ENCODE data around the gene ARGFX.

ARGFX gene

GRCh38 chr3:121529308-121529707 is 38.4 kb upstream of the ARGFX start:
- ATAC-seq, result peak; percentile 71
- TF ChIP-seq GLIS3 (CRISPR knock-in tag; IDR thresholded peaks at IDR 0.05) (no peak), BACH2 (CRISPR knock-in tag; IDR thresholded peaks at IDR 0.05; ENCODE audit: borderline replicate concordance) (no peak), ZNF70 (CRISPR knock-in tag; IDR thresholded peaks at IDR 0.05) (no peak)

GRCh38 chr3:121531269-121531668 is 36.5 kb upstream of the ARGFX start:
- ATAC-seq, result no peak

GRCh38 chr3:121542924-121543323 is 24.8 kb upstream of the ARGFX start:
- ATAC-seq, result no peak
- no peak for TF ChIP-seq ZFP3 (CRISPR knock-in tag; IDR thresholded peaks at IDR 0.05)
- no peak for TF ChIP-seq ZNF565 (CRISPR knock-in tag; conservative IDR thresholded peaks at IDR 0.05; ENCODE audit: low read depth)
- TF ChIP-seq ARNTL (CRISPR knock-in tag; IDR thresholded peaks at IDR 0.05; ENCODE audit: borderline replicate concordance, low read depth), result no peak
- no peak for TF ChIP-seq ZNF70 (CRISPR knock-in tag; IDR thresholded peaks at IDR 0.05)
- no peak for TF ChIP-seq TSHZ2 (CRISPR knock-in tag; IDR thresholded peaks at IDR 0.05)
- no peak for TF ChIP-seq PATZ1 (CRISPR knock-in tag; IDR thresholded peaks at IDR 0.05; ENCODE audit: borderline replicate concordance)
- no peak for TF ChIP-seq ISL1 (CRISPR knock-in tag; IDR thresholded peaks at IDR 0.05)
- TF ChIP-seq ZNF8 (CRISPR knock-in tag; IDR thresholded peaks at IDR 0.05), result no peak

More at GRCh38 chr3:121531269-121531668, 36.5 kb upstream of the ARGFX start:
- TF ChIP-seq ESRRG (CRISPR knock-in tag; IDR thresholded peaks at IDR 0.05) (no peak), TCF4 (CRISPR knock-in tag; IDR thresholded peaks at IDR 0.05; ENCODE audit: borderline replicate concordance) (no peak), PPARA (CRISPR knock-in tag; IDR thresholded peaks at IDR 0.05; ENCODE audit: borderline replicate concordance) (no peak), ISL1 (CRISPR knock-in tag; IDR thresholded peaks at IDR 0.05) (no peak), ARNTL (CRISPR knock-in tag; IDR thresholded peaks at IDR 0.05; ENCODE audit: borderline replicate concordance, low read depth) (no peak), ZNF70 (CRISPR knock-in tag; IDR thresholded peaks at IDR 0.05) (no peak), CSDC2 (CRISPR knock-in tag; IDR thresholded peaks at IDR 0.05) (no peak), CREB5 (CRISPR knock-in tag; IDR thresholded peaks at IDR 0.05; ENCODE audit: low read depth) (no peak), ZFP3 (CRISPR knock-in tag; IDR thresholded peaks at IDR 0.05) (no peak), ZFP30 (CRISPR knock-in tag; IDR thresholded peaks at IDR 0.05) (no peak), TOX (CRISPR knock-in tag; IDR thresholded peaks at IDR 0.05; ENCODE audit: borderline replicate concordance) (no peak), SNAI2 (CRISPR knock-in tag; IDR thresholded peaks at IDR 0.05) (no peak), ZNF565 (CRISPR knock-in tag; conservative IDR thresholded peaks at IDR 0.05; ENCODE audit: low read depth) (no peak), GLIS3 (CRISPR knock-in tag; IDR thresholded peaks at IDR 0.05) (no peak), TSHZ2 (CRISPR knock-in tag; IDR thresholded peaks at IDR 0.05) (no peak), RARB (CRISPR knock-in tag; IDR thresholded peaks at IDR 0.05) (no peak), OSR1 (CRISPR knock-in tag; IDR thresholded peaks at IDR 0.05) (no peak)

- peak; percentile 48 for ATAC-seq
- TF ChIP-seq TOX (CRISPR knock-in tag; IDR thresholded peaks at IDR 0.05; ENCODE audit: borderline replicate concordance) (no peak), ESRRG (CRISPR knock-in tag; IDR thresholded peaks at IDR 0.05) (no peak), PPARA (CRISPR knock-in tag; IDR thresholded peaks at IDR 0.05; ENCODE audit: borderline replicate concordance) (no peak), ARNTL (CRISPR knock-in tag; IDR thresholded peaks at IDR 0.05; ENCODE audit: borderline replicate concordance, low read depth) (no peak), ZNF8 (CRISPR knock-in tag; IDR thresholded peaks at IDR 0.05) (no peak), TSHZ2 (CRISPR knock-in tag; IDR thresholded peaks at IDR 0.05) (no peak), CSRNP3 (CRISPR knock-in tag; IDR thresholded peaks at IDR 0.05) (no peak), ZFP3 (CRISPR knock-in tag; IDR thresholded peaks at IDR 0.05) (no peak)
These were observed 22.6 kb upstream of the ARGFX start for GRCh38 chr3:121545049-121545573.

All from SK-N-SH treated with all-trans-retinoic acid at 6 μM for 48 hours (cell line).